Tibial nerve (tissue), 4 donors: ENCODE data around the gene IL17A. TPM values are rescaled to one million over a fixed set of nuclear protein-coding genes. Genes with fewer than 3 reads are reported as not detected.

Source experiments
- DNase-seq, 2 donors: peaks; one replicate each; pipeline ENCODE4 v3.0.0-alpha.2; 2019; ENCODE audit warnings: low spot score in 2 of 2
- H3K27ac ChIP-seq, 4 donors: fragments of 200-600 bp; sonication (generic) in 3 of 4; one replicate each; pipeline ENCODE4 v1.5.1; 2017 to 2019; ENCODE audit warnings: mild to moderate bottlenecking in 1 of 4
- H3K27me3 ChIP-seq, 2 donors: fragments of 200-600 bp; sonication (generic) in 1 of 2; one replicate each; pipeline versions ENCODE4 v1.5.1 to v1.6.0; 2017 to 2019
- H3K36me3 ChIP-seq, 3 donors: fragments of 200-600 bp; sonication (generic); one replicate each; pipeline ENCODE4 v1.5.1; 2018 to 2019
- H3K4me1 ChIP-seq, 4 donors: fragments of 200-600 bp; sonication (generic) in 3 of 4; one replicate each; pipeline ENCODE4 v1.5.1; 2017 to 2019
- H3K4me3 ChIP-seq, 4 donors: fragments of 200-600 bp; sonication (generic) in 3 of 4; one replicate each; pipeline ENCODE4 v1.5.1; 2017 to 2019; ENCODE audit warnings: mild to moderate bottlenecking in 1 of 4, moderate library complexity in 1 of 4
- H3K9me3 ChIP-seq, 4 donors: fragments of 200-600 bp; sonication (generic) in 3 of 4; one replicate each; pipeline ENCODE4 v1.5.1; 2017 to 2019
- CTCF ChIP-seq, 5 experiments: fragments of 200-600 bp in 3 of 5; fragments of 450-650 bp in 2 of 5; sonication (generic) in 3 of 5; IDR thresholded peaks; one replicate each; pipeline ENCODE4 v1.5.1; 2016 to 2019; ENCODE audit warnings: antibody characterized with exemption in 5 of 5, mild to moderate bottlenecking in 3 of 5, moderate library complexity in 2 of 5
- EP300 ChIP-seq, 2 donors: sonication (generic); formaldehyde crosslinking; IDR thresholded peaks; one replicate each; pipeline ENCODE4 v1.6.1; 2017; ENCODE audit warnings: antibody characterized with exemption in 2 of 2, mild to moderate bottlenecking in 1 of 2
- POLR2A ChIP-seq, 2 donors: fragments of 450-650 bp; IDR thresholded peaks; one replicate each; pipeline ENCODE4 v1.6.1; 2017; ENCODE audit warnings: antibody characterized with exemption in 2 of 2, mild to moderate bottlenecking in 2 of 2, moderate library complexity in 2 of 2
- WGBS, 2 donors: methylation state at CpG; one replicate each; pipeline ENCODE4 v1.1.5; 2018; 5-methylcytosine and 5-hydroxymethylcytosine counted together
- total RNA-seq, 4 donors: library from RNA; depleted of rRNA; stranded (reverse); fragments of >200 nt; gene quantifications; one replicate each; pipeline ENCODE4 v1.1.0, GENCODE V29; 2016

IL17A gene
- total RNA-seq, 4 donors from 2014 or later, result not detected

GRCh38 chr6:52216932-52217575 is 30.9 kb downstream of the IL17A start:
- DNase-seq, result no peak
- WGBS, 2 donors, result 91 to 92% methylated on average over 5 of the region's 5 CpGs
- no peak for TF ChIP-seq POLR2A (IDR thresholded peaks at IDR 0.05)

GRCh38 chr6:52217761-52218160 is 31.6 kb downstream of the IL17A start:
- Histone ChIP-seq H3K36me3 (no peaks in the 10 kb centered on the region), H3K27me3 (no peaks in the 10 kb centered on the region), H3K4me1 (no peaks in the 10 kb centered on the region), H3K9me3 (no peaks in the 10 kb centered on the region), H3K27ac (no peak overlapping the region), H3K4me3 (no peak overlapping the region)
- 72 to 76% methylated on average over 2 of the region's 2 CpGs for WGBS, 2 donors
- no peak for DNase-seq
- no peak for TF ChIP-seq POLR2A (IDR thresholded peaks at IDR 0.05)
- TF ChIP-seq EP300 (IDR thresholded peaks at IDR 0.05), result no peak
- no peak for TF ChIP-seq CTCF (IDR thresholded peaks at IDR 0.05)

More at GRCh38 chr6:52216932-52217575, 30.9 kb downstream of the IL17A start:
- H3K36me3 ChIP-seq, result no peaks in the 10 kb centered on the region
- H3K9me3 ChIP-seq, result no peaks in the 10 kb centered on the region
- H3K27ac ChIP-seq, result no peak overlapping the region
- H3K4me3 ChIP-seq, result no peak overlapping the region
- no peaks in the 10 kb centered on the region for H3K4me1 ChIP-seq
- H3K27me3 ChIP-seq, result no peaks in the 10 kb centered on the region

- Histone ChIP-seq H3K4me1 (no peaks in the 10 kb centered on the region), H3K27ac (no peak overlapping the region), H3K4me3 (no peak overlapping the region), H3K27me3 (no peaks in the 10 kb centered on the region), H3K36me3 (no peaks in the 10 kb centered on the region), H3K9me3 (no peaks in the 10 kb centered on the region)
- WGBS, 2 donors, result 66 to 72% methylated on average over 3 of the region's 3 CpGs
- DNase-seq, result no peak
- TF ChIP-seq CTCF (IDR thresholded peaks at IDR 0.05), result no peak
- no peak for TF ChIP-seq POLR2A (IDR thresholded peaks at IDR 0.05)
- no peak for TF ChIP-seq EP300 (IDR thresholded peaks at IDR 0.05)
Measured at GRCh38 chr6:52221302-52221701, 35.1 kb downstream of the IL17A start.

- H3K27me3 ChIP-seq, result no peaks in the 10 kb centered on the region
- DNase-seq, result no peak
- H3K4me1 ChIP-seq, result no peaks in the 10 kb centered on the region
- TF ChIP-seq EP300 (IDR thresholded peaks at IDR 0.05), result no peak
- no peak for TF ChIP-seq CTCF (IDR thresholded peaks at IDR 0.05)
- no peak for TF ChIP-seq POLR2A (IDR thresholded peaks at IDR 0.05)
- 38 to 60% methylated on average over 1 of the region's 1 CpG for WGBS, 2 donors
- H3K9me3 ChIP-seq, result no peaks in the 10 kb centered on the region
- H3K36me3 ChIP-seq, result no peaks in the 10 kb centered on the region
- H3K27ac ChIP-seq, result no peak overlapping the region
- no peak overlapping the region for H3K4me3 ChIP-seq
Measured at GRCh38 chr6:52227495-52227894, 41.3 kb downstream of the IL17A start.

GRCh38 chr6:52230685-52231084 is 44.5 kb downstream of the IL17A start:
- no peak for TF ChIP-seq EP300 (IDR thresholded peaks at IDR 0.05)
- no peak for TF ChIP-seq CTCF (IDR thresholded peaks at IDR 0.05)
- TF ChIP-seq POLR2A (IDR thresholded peaks at IDR 0.05), result no peak
- Histone ChIP-seq H3K4me3 (no peak overlapping the region), H3K4me1 (no peaks in the 10 kb centered on the region), H3K27me3 (no peaks in the 10 kb centered on the region), H3K9me3 (no peaks in the 10 kb centered on the region), H3K36me3 (no peaks in the 10 kb centered on the region), H3K27ac (no peak overlapping the region)
- no peak for DNase-seq
- 64 to 70% methylated on average over 1 of the region's 1 CpG for WGBS, 2 donors
